ENCODE results near the gene DPP7.

GRCh38 chr9:137128862-137129455, 14.4 kb upstream of the DPP7 start:
- TF ChIP-seq MAX (IDR thresholded peaks at IDR 0.05) (no peak), POLR2AphosphoS5 (IDR thresholded peaks at IDR 0.05; ENCODE audit: low read depth, low read length) (no peak)
